ENCODE measurements around the gene ITGA1. TPM values are rescaled to one million over a fixed set of nuclear protein-coding genes. Genes with fewer than 3 reads are reported as not detected.

ITGA1 gene
- total and polyA plus RNA-seq, 2 of the 8 experiments (the other 6 are each of a cell fraction or from before 2014, with no cell fraction given), result 2.3 to 9.0 TPM

GRCh38 chr5:52804981-52805380, 17.3 kb downstream of the ITGA1 start:
- FAIRE-seq (no peak), DNase-seq (ENCODE audit: low read depth in 1 of 2, low spot score in 2 of 2) (no peak)
- H3K4ac ChIP-seq (replicated peaks; ENCODE audit: insufficient read length, low read depth, low read length), result no peak overlapping the region
- WGBS, 2 experiments (ENCODE audit: extremely low coverage in 1 of 2, insufficient coverage in 1 of 2, insufficient read length in 1 of 2, insufficient replicate concordance in 2 of 2, low coverage in 1 of 2, low lambda C conversion rate in 2 of 2, missing lambda C conversion rate in 1 of 2), result 85% methylated on average over 2 of the region's 2 CpGs; no CpG with 5 or more reads in 1 of the 2 experiments
- peaks cover 0 to 47% of the 10 kb centered on the region in 2 experiments; a peak in 3 of 4 replicates for H3K79me2 ChIP-seq (ENCODE audit: control insufficient read depth in 1 of 2, insufficient read depth in 2 of 2, low read length in 2 of 2)
- no peak overlapping the region for H3K9ac ChIP-seq (replicated peaks in 1 of 4; ENCODE audit: extremely low read depth in 1 of 4, low read depth in 3 of 4, low read length in 3 of 4)
- H3K23ac ChIP-seq (ENCODE audit: insufficient read length), result no peak overlapping the region
- H4K5ac ChIP-seq (ENCODE audit: insufficient read length, low read depth, low read length), result no peak overlapping the region
- no peak overlapping the region for H3K4me3 ChIP-seq (ENCODE audit: extremely low read depth in 1 of 4, insufficient read depth in 2 of 4, low read depth in 3 of 4, low read length in 4 of 4)
- no peak overlapping the region for H4K91ac ChIP-seq (replicated peaks; ENCODE audit: insufficient read length, low read length)
- peaks cover 0 to 14% (median 3%) of the 10 kb centered on the region in 4 experiments; a peak in 2 of 8 replicates for H3K36me3 ChIP-seq (ENCODE audit: control insufficient read depth in 2 of 4, insufficient read depth in 4 of 4, low read length in 3 of 4)
- H2BK20ac ChIP-seq (ENCODE audit: low read length), result no peak overlapping the region
- CTCF ChIA-PET (ENCODE audit: partially characterized antibody), result no interaction called here
- peaks cover 13% of the 10 kb centered on the region for H3K23me2 ChIP-seq (ENCODE audit: low read depth, low read length)
- no peak overlapping the region for H3K27ac ChIP-seq (ENCODE audit: low read depth, low read length)
- no peak overlapping the region for H3K18ac ChIP-seq (ENCODE audit: extremely low read depth, low read length)
- POLR2A ChIA-PET (ENCODE audit: partially characterized antibody), result no interaction called here
- H4K8ac ChIP-seq (ENCODE audit: extremely low read depth, insufficient read depth, low read length), result no peak overlapping the region
- peaks cover 6 to 8% of the 10 kb centered on the region in 2 experiments for H4K20me1 ChIP-seq (replicated peaks in 1 of 2; ENCODE audit: control insufficient read depth in 1 of 2, insufficient read depth in 2 of 2, low read length in 2 of 2)
- H3K9me3 ChIP-seq (ENCODE audit: insufficient read depth in 2 of 2, low read depth in 1 of 2, low read length in 1 of 2), result no peaks in the 10 kb centered on the region
- H2BK120ac ChIP-seq (replicated peaks; ENCODE audit: low read depth, low read length), result no peak overlapping the region
- TF ChIP-seq RBBP5 (IDR thresholded peaks at IDR 0.05; ENCODE audit: borderline replicate concordance, low read depth, low read length) (no peak), BCL11A (IDR thresholded peaks at IDR 0.05; ENCODE audit: low read depth in 2 of 2, low read length in 2 of 2) (no peak), CBX5 (IDR thresholded peaks at IDR 0.05; ENCODE audit: low read depth, low read length) (no peak), SIRT6 (IDR thresholded peaks at IDR 0.05; ENCODE audit: low read length) (no peak), KDM5A (IDR thresholded peaks at IDR 0.05; ENCODE audit: low read length) (no peak), MAFK (IDR thresholded peaks at IDR 0.05; ENCODE audit: low read depth, low read length) (no peak), BRCA1 (IDR thresholded peaks at IDR 0.05; ENCODE audit: low read depth, low read length) (no peak), KDM1A (IDR thresholded peaks at IDR 0.05; ENCODE audit: borderline replicate concordance, low read length) (no peak), HDAC2 (IDR thresholded peaks at IDR 0.05; ENCODE audit: borderline replicate concordance in 1 of 2, low read depth in 2 of 2, low read length in 2 of 2) (no peak), CHD2 (IDR thresholded peaks at IDR 0.05; ENCODE audit: low read length) (no peak), JUN (IDR thresholded peaks at IDR 0.05; ENCODE audit: low read depth, low read length) (no peak)
- TF ChIP-seq, protein P1, sequence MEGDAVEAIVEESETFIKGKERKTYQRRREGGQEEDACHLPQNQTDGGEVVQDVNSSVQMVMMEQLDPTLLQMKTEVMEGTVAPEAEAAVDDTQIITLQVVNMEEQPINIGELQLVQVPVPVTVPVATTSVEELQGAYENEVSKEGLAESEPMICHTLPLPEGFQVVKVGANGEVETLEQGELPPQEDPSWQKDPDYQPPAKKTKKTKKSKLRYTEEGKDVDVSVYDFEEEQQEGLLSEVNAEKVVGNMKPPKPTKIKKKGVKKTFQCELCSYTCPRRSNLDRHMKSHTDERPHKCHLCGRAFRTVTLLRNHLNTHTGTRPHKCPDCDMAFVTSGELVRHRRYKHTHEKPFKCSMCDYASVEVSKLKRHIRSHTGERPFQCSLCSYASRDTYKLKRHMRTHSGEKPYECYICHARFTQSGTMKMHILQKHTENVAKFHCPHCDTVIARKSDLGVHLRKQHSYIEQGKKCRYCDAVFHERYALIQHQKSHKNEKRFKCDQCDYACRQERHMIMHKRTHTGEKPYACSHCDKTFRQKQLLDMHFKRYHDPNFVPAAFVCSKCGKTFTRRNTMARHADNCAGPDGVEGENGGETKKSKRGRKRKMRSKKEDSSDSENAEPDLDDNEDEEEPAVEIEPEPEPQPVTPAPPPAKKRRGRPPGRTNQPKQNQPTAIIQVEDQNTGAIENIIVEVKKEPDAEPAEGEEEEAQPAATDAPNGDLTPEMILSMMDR (IDR thresholded peaks at IDR 0.05; ENCODE audit: control extremely low read depth in 1 of 3, insufficient read depth in 1 of 3, low read depth in 1 of 3, low read length in 3 of 3), result no peak
- no peak overlapping the region for H2AFZ ChIP-seq (ENCODE audit: low read length)
- no peaks in the 10 kb centered on the region for H3K27me3 ChIP-seq (replicated peaks in 1 of 4; ENCODE audit: control insufficient read depth in 3 of 4, extremely low read depth in 1 of 4, insufficient read depth in 3 of 4, low read length in 3 of 4)
- peaks cover 0 to 7% (median 4%) of the 10 kb centered on the region in 4 experiments; a peak in 4 of 7 replicates for H3K4me1 ChIP-seq (replicated peaks in 1 of 4; ENCODE audit: control insufficient read depth in 3 of 4, insufficient read depth in 4 of 4, low read length in 3 of 4)
- no peak overlapping the region for H2BK5ac ChIP-seq (ENCODE audit: low read depth, low read length)
- H2AK5ac ChIP-seq (ENCODE audit: low read depth, low read length), result no peak overlapping the region
- no peak overlapping the region for H2BK12ac ChIP-seq (ENCODE audit: low read depth, low read length)
- H2BK15ac ChIP-seq (ENCODE audit: low read length), result no peak overlapping the region
- H3K79me1 ChIP-seq (ENCODE audit: low read depth, low read length), result peaks cover 3% of the 10 kb centered on the region
- no peak overlapping the region for H3K14ac ChIP-seq (ENCODE audit: insufficient read length)
- no peak overlapping the region for H3K4me2 ChIP-seq (ENCODE audit: insufficient read depth in 1 of 2, low read depth in 2 of 2, low read length in 2 of 2)
- no peak overlapping the region for H3K56ac ChIP-seq (replicated peaks; ENCODE audit: insufficient read length, low read depth, low read length)
